GM12891 (cell line): ENCODE measurements around the gene BAIAP2.
"Not testable (repeated sequence)": the region's sequence is repeated elsewhere in the genome, so short reads cannot be mapped to it uniquely, and the experiment has no call there.

Experiments used
- DNase-seq: peaks from one replicate; pipeline ENCODE4 v3.0.0; 2011; ENCODE audit warnings: low spot score; ENCODE audit not compliant: insufficient read length
- FAIRE-seq: peaks from 2 replicates; lab custom pipeline; 2011; peaks lifted over from hg19 to GRCh38; lab: Jason Lieb, UNC
- PAX5 ChIP-seq: IDR thresholded peaks from 2 replicates; pipeline ENCODE4 v1.6.1; 2011; ENCODE audit warnings: low read length, moderate library complexity, mild to moderate bottlenecking; ENCODE audit not compliant: insufficient read depth, severe bottlenecking
- POLR2A ChIP-seq: IDR thresholded peaks from 2 replicates; pipeline ENCODE4 v1.6.1; 2011; ENCODE audit warnings: low read depth, low read length, control low read depth
- POLR2AphosphoS5 ChIP-seq: IDR thresholded peaks from 2 replicates; pipeline ENCODE4 v1.6.1; 2011; ENCODE audit warnings: low read depth, low read length, control low read depth
- POU2F2 ChIP-seq: IDR thresholded peaks from 2 replicates; pipeline ENCODE4 v1.6.1; 2011; ENCODE audit warnings: low read depth, mild to moderate bottlenecking, control low read depth, low read length, moderate library complexity
- SPI1 ChIP-seq: IDR thresholded peaks from 2 replicates; pipeline ENCODE4 v1.6.1; 2011; ENCODE audit warnings: low read depth, low read length, control low read depth
- TAF1 ChIP-seq: IDR thresholded peaks from 2 replicates; pipeline ENCODE4 v1.6.1; 2011; ENCODE audit warnings: low read depth, low read length, control low read depth

The BAIAP2 gene

GRCh38 chr17:81143717-81144422, 108.9 kb downstream of the BAIAP2 start:
- DNase-seq (no peak), FAIRE-seq (no peak)
- TF ChIP-seq SPI1 (no peak), PAX5 (no peak), TAF1 (no peak), POLR2A (no peak), POU2F2 (no peak), POLR2AphosphoS5 (no peak)

- TF ChIP-seq TAF1 (no peak), PAX5 (no peak)
- DNase-seq (no peak), FAIRE-seq (no peak)
Measured at GRCh38 chr17:81144423-81144781, 109.5 kb downstream of the BAIAP2 start.

GRCh38 chr17:81146208-81146607, 111.3 kb downstream of the BAIAP2 start:
- FAIRE-seq, DNase-seq: not testable (repeated sequence)

- TF ChIP-seq POU2F2, result no peak
- TF ChIP-seq TAF1, result no peak
- no peak for TF ChIP-seq PAX5
- TF ChIP-seq POLR2AphosphoS5, result no peak
- TF ChIP-seq POLR2A, result no peak
- TF ChIP-seq SPI1, result no peak
- DNase-seq (no peak), FAIRE-seq (no peak)
Measured at GRCh38 chr17:81147701-81148100, 112.8 kb downstream of the BAIAP2 start.

GRCh38 chr17:81148571-81148970, 113.6 kb downstream of the BAIAP2 start:
- DNase-seq, result no peak
- TF ChIP-seq POLR2A, result no peak
- no peak for TF ChIP-seq SPI1
- no peak for TF ChIP-seq POLR2AphosphoS5
- TF ChIP-seq PAX5, result no peak
- no peak for TF ChIP-seq TAF1
- TF ChIP-seq POU2F2, result no peak
- no peak for FAIRE-seq

- TF ChIP-seq POU2F2, result no peak
- no peak for TF ChIP-seq POLR2AphosphoS5
- TF ChIP-seq SPI1, result no peak
- no peak for TF ChIP-seq TAF1
- TF ChIP-seq POLR2A, result no peak
- no peak for DNase-seq
Measured at GRCh38 chr17:81148986-81149533, 114.1 kb downstream of the BAIAP2 start.

GRCh38 chr17:81150377-81151077, 115.6 kb downstream of the BAIAP2 start:
- DNase-seq (no peak), FAIRE-seq (no peak)
- TF ChIP-seq POLR2A (no peak), POLR2AphosphoS5 (no peak), PAX5 (no peak), TAF1 (no peak), SPI1 (no peak), POU2F2 (no peak)

More at GRCh38 chr17:81148986-81149533, 114.1 kb downstream of the BAIAP2 start:
- no peak for FAIRE-seq

GRCh38 chr17:81151278-81151677, 116.3 kb downstream of the BAIAP2 start:
- TF ChIP-seq POLR2AphosphoS5, result no peak
- no peak for TF ChIP-seq POLR2A
- TF ChIP-seq PAX5, result no peak
- TF ChIP-seq TAF1, result no peak
- no peak for TF ChIP-seq POU2F2
- TF ChIP-seq SPI1, result no peak
- FAIRE-seq (no peak), DNase-seq (no peak)

- no peak for TF ChIP-seq PAX5
- TF ChIP-seq POLR2AphosphoS5, result no peak
- TF ChIP-seq TAF1, result no peak
- TF ChIP-seq POLR2A, result no peak
- TF ChIP-seq POU2F2, result no peak
- no peak for TF ChIP-seq SPI1
- DNase-seq (no peak), FAIRE-seq (no peak)
Measured at GRCh38 chr17:81152288-81152828, 117.4 kb downstream of the BAIAP2 start.

GRCh38 chr17:81153340-81153803, 118.4 kb downstream of the BAIAP2 start:
- DNase-seq (no peak), FAIRE-seq (peak; percentile 80)
- TF ChIP-seq PAX5 (no peak), POU2F2 (no peak), SPI1 (no peak), POLR2AphosphoS5 (no peak), POLR2A (no peak), TAF1 (no peak)

GRCh38 chr17:81154016-81154415, 119.1 kb downstream of the BAIAP2 start:
- DNase-seq, FAIRE-seq: not testable (repeated sequence)
